HepG2 (cell line): Measurements from ENCODE around the gene NINL. TPM values are rescaled to one million over a fixed set of nuclear protein-coding genes. Genes with fewer than 3 reads are reported as not detected.

Source experiments
- ASH2L ChIP-seq: fragments of 300-600, 200-600 bp; sonication (generic); IDR thresholded peaks from 2 replicates; pipeline ENCODE4 v1.7.0; 2017; ENCODE audit warnings: low read depth, mild to moderate bottlenecking, moderate library complexity, mixed read lengths, low read length; ENCODE audit not compliant: insufficient read length
- ESRRA ChIP-seq: sonication (generic); formaldehyde crosslinking; IDR thresholded peaks from 2 replicates; pipeline ENCODE4 v1.5.1; 2020; ENCODE audit warnings: mild to moderate bottlenecking, low read depth, missing genetic modification reagents
- FOXA1 ChIP-seq, 2 experiments: fragments of 450-650 bp in 1 of 2; sonication (generic) in 1 of 2; formaldehyde crosslinking in 1 of 2; IDR thresholded peaks; 2 replicates each; pipeline versions ENCODE4 v1.4.0 to v1.6.1; 2016 to 2020; ENCODE audit warnings: missing genetic modification reagents in 1 of 2
- FOXC1 ChIP-seq: sonication (generic); formaldehyde crosslinking; IDR thresholded peaks from 2 replicates; pipeline ENCODE4 v1.8.0; 2022; ENCODE audit warnings: mild to moderate bottlenecking, missing genetic modification reagents, borderline replicate concordance
- FOXP4 ChIP-seq: sonication (generic); formaldehyde crosslinking; IDR thresholded peaks from 2 replicates; pipeline ENCODE4 v1.4.0; 2020; ENCODE audit warnings: missing genetic modification reagents
- GATAD2A ChIP-seq: IDR thresholded peaks from 2 replicates; pipeline ENCODE4 v1.6.1; 2016
- MEF2D ChIP-seq: sonication (generic); formaldehyde crosslinking; IDR thresholded peaks from 2 replicates; pipeline ENCODE4 v1.5.1; 2020; ENCODE audit warnings: mild to moderate bottlenecking, missing genetic modification reagents
- MEIS2 ChIP-seq: sonication (generic); formaldehyde crosslinking; IDR thresholded peaks from 2 replicates; pipeline ENCODE4 v1.9.0; 2021; ENCODE audit warnings: mild to moderate bottlenecking, missing genetic modification reagents
- PRDM10 ChIP-seq: sonication (generic); formaldehyde crosslinking; IDR thresholded peaks from 2 replicates; pipeline ENCODE4 v1.4.0; 2020; ENCODE audit warnings: low read depth, missing genetic modification reagents
- SPEN ChIP-seq: sonication (generic); formaldehyde crosslinking; IDR thresholded peaks from 2 replicates; pipeline ENCODE4 v1.5.1; 2020; ENCODE audit warnings: low read depth, mild to moderate bottlenecking, missing genetic modification reagents
- TFDP1 ChIP-seq: IDR thresholded peaks from 2 replicates; pipeline ENCODE4 v1.6.1; 2016; ENCODE audit warnings: missing compliant biosample characterization, missing genetic modification reagents, borderline replicate concordance
- ZBTB20 ChIP-seq: sonication (generic); formaldehyde crosslinking; IDR thresholded peaks from 2 replicates; pipeline ENCODE4 v1.8.1; 2023; ENCODE audit warnings: missing genetic modification reagents, low read depth, mild to moderate bottlenecking, borderline replicate concordance
- ZBTB33 ChIP-seq: sonication (generic); formaldehyde crosslinking; IDR thresholded peaks from 2 replicates; pipeline ENCODE4 v1.4.0; 2020; ENCODE audit warnings: missing genetic modification reagents
- ZMYM3 ChIP-seq: sonication (generic); formaldehyde crosslinking; IDR thresholded peaks from 2 replicates; pipeline ENCODE4 v1.5.1; 2020; ENCODE audit warnings: mild to moderate bottlenecking, missing genetic modification reagents
- ZNF431 ChIP-seq: sonication (generic); formaldehyde crosslinking; IDR thresholded peaks from 2 replicates; pipeline ENCODE4 v1.9.0; 2022; ENCODE audit warnings: missing genetic modification reagents, low read depth, mild to moderate bottlenecking, borderline replicate concordance
- ZNF574 ChIP-seq: sonication (generic); formaldehyde crosslinking; IDR thresholded peaks from 2 replicates; pipeline ENCODE4 v1.4.0; 2020; ENCODE audit warnings: missing genetic modification reagents
- ZSCAN21 ChIP-seq: sonication (generic); formaldehyde crosslinking; IDR thresholded peaks from 2 replicates; pipeline ENCODE4 v1.8.0; 2022; ENCODE audit warnings: mild to moderate bottlenecking, missing genetic modification reagents, moderate library complexity, borderline replicate concordance
- polyA plus RNA-seq, 8 experiments: library from polyadenylated mRNA; depleted of rRNA in 3 of 8; stranded (reverse) in 7 of 8; unstranded in 1 of 8; fragments of >200 nt; fragmentation: Illumina TruSeq in 4 of 8; extraction: Trizol in 4 of 8; gene quantifications; 2 replicates each; pipeline versions ENCODE4 v1.2.1 to v1.2.3, GENCODE V29; 2011 to 2016; ENCODE audit warnings: low read depth in 4 of 8, missing spikeins in 1 of 8, mixed read lengths in 1 of 8; ENCODE audit not compliant: insufficient read depth in 1 of 8
- total RNA-seq, 5 experiments: library from RNA; depleted of rRNA; stranded (reverse); fragments of >200 nt; fragmentation: Illumina TruSeq; extraction: Trizol; gene quantifications; 2 replicates each; pipeline ENCODE4 v1.2.3, GENCODE V29; 2016; ENCODE audit warnings: low read depth in 1 of 5

The NINL gene
- total and polyA plus RNA-seq, 2 of the 13 experiments (the other 11 are each of a cell fraction or from before 2014, with no cell fraction given), result 32.3 to 34.3 TPM

- TF ChIP-seq ZNF574 (CRISPR knock-in tag) (peak; percentile 40; the same call in 1 of the 2 replicates), ESRRA (CRISPR knock-in tag) (peak; percentile 38; the same call in 1 of the 2 replicates), GATAD2A (CRISPR knock-in tag) (peak; percentile 90), FOXC1 (CRISPR knock-in tag) (peak; percentile 64; the same call in 1 of the 2 replicates), ZNF431 (CRISPR knock-in tag) (peak; percentile 74; the same call in 1 of the 2 replicates), ZBTB20 (CRISPR knock-in tag) (peak; percentile 77; the same call in 1 of the 2 replicates), ZBTB33 (CRISPR knock-in tag) (peak; percentile 99), ASH2L (peak; percentile 23), ZMYM3 (CRISPR knock-in tag) (peak; percentile 75), TFDP1 (CRISPR knock-in tag) (peak; percentile 38; the same call in 1 of the 2 replicates), MEF2D (CRISPR knock-in tag) (peak; percentile 83), MEIS2 (peak; percentile 66; the same call in 1 of the 2 replicates), FOXA1 (IDR thresholded peaks at IDR 0.05) (0 out of 2 replicates have a peak, but pooled peaks have one; percentile 31), FOXA1 (CRISPR knock-in tag; IDR thresholded peaks at IDR 0.05) (peak; percentile 93), PRDM10 (peak; percentile 43; the same call in 1 of the 2 replicates), SPEN (CRISPR knock-in tag) (0 out of 2 replicates have a peak, but pooled peaks have one; percentile 20), ZSCAN21 (0 out of 2 replicates have a peak, but pooled peaks have one; percentile 12), FOXP4 (peak; percentile 72)
Measured at GRCh38 chr20:25602914-25603309, 17.6 kb upstream of the NINL start (continued).
